AG20443 (cell line): ENCODE data around the gene FAM149A.
A peak's percentile ranks its signal among the peaks of the same experiment; 100 is the strongest.

ENCODE experiments used
- DNase-seq: peaks from one replicate; pipeline ENCODE4 v3.0.0; 2012; ENCODE audit warnings: low spot score, mixed read lengths

The FAM149A gene

DNA sequence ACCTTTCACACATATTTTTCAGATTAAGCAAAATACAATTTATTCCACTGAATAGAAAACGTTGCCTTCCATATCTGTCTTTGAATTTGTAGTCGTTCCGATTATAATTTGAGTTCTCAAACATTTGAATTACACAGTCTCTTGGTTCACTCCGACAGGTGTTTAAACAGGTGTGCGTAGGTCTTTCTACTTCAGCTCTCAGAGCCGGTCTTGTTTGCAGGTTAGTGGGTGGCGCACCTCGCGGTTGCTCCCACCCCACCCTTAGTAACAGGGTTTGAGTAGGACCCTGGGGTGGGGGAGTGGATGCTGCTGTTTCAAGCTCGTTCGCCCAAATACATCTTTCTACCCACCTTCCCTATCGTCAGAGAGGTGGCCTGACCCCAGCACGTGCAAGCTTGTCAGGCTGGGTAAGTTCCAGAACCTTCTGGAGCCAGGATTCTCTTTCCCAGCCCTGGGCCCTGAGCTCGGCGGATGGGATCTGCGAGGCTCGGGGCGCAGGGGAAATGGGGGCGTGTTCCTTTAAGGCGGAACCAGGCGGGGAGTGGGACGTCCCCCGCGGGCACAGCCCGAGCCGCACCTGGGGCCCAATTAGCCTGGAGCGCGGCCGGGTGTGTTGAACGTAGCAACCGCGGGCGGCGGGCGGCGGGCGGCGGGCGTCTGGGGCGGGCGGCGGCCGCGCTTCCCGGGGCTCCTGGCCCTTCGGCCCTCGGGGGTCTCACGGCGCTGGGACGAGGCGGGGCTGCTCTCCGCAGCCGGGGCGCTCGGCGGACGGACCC lies at the start of gene FAM149A:
TSS of gene FAM149A (plus strand) at position 591 of the 776 bp plus-strand sequence.
- DNase-seq = peak; percentile 37

DNA sequence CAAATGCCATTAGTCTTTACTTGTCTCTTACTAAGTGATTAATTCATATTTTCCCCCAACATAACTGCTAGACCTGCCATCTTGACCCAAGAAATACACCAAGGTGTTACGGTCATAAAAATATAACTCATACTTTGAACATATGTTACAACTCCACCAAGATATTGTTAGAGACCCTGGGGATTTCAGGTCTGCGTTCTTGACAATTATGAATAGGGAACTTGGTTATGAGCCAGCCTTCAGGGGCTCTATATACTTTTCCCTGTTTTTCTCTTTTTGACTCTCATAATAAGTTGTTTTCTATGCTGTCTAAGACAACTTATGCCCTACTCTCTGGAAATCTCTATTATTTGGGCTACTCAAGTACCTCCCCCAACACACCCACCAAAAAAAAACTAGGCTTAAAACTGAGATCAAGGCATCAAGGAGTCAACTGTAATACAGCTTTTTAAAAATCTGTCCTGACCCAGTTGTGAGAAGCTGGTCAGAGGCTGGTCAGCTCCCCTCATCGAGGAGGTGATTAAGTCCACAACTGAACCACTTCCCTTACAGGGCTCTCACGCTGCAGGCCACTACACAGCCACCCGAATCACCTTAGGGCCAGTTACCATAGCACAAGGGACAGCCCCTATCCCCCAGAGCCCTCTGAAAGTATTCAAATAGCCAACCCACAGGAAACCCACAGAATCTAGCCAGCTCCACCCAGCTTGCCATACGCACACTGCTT lies 46.1 kb upstream of the FAM149A start:
- no peak for DNase-seq

- no peak for DNase-seq
Measured at GRCh38 chr4:186058980-186059316, 45.6 kb upstream of the FAM149A start.

DNA sequence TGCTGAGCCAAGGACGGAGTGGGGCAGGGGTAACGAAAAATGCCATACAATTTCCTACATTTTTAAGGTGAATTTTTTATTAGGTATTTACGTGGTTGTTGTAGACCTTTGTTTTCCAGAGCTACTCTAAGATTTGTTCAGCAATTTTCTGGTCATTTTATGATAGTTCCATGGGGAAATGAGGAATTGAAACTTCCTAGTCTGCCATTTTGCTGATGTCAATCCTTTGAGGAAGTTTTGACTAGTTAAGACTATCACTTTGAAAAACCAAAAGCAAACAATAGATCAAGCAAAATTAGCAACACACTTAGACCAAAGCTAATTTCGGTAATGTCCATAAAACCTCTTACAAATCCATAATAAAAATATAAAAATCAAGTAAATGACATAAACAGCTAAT lies 42.6 kb upstream of the FAM149A start:
- no peak for DNase-seq

- peak; percentile 55 for DNase-seq
Measured at GRCh38 chr4:186067757-186068385, 36.6 kb upstream of the FAM149A start.

DNA sequence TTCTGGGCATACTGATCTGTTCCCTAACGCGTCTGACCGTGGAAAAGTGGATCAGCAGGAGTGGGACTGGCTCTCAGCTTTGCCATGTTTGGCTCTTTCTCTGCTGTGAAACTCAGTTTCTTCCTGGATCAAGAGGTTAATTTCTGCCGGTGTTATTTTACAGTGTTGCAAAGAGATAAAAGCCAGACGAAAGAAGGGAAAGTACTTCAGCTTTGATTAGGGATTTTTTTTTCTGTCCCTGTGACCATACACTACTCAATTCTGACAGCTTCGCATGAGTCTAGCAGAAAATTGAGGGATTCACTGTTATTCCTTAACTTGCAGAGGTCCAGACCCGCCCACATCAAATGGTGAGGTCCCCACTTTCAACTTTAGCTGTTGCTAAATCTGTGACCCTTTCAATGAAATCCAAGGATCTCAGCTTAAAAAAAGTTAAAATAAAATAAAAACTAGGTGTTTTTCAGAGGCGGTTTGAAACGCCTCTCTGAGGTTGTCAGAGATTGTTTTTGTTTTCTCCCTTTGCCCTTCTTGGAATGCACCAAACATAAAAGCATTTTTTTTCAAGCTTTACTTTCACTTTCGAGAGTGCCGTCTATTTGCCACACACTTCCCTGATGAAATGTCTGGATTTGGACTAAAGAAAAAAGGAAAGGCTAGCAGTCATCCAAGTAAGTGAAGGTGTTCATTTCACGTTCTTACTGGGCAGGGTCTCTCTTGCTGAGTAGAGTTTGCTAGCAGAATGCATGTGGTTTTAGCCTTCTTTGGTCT lies 35.7 kb upstream of the FAM149A start, which contains the start of gene TLR3:
TSS of gene TLR3 (plus strand) at position 576 of the 768 bp plus-strand sequence. CDS start 7,464 bp downstream, outside the sequence.
- peak; percentile 25 for DNase-seq

DNA sequence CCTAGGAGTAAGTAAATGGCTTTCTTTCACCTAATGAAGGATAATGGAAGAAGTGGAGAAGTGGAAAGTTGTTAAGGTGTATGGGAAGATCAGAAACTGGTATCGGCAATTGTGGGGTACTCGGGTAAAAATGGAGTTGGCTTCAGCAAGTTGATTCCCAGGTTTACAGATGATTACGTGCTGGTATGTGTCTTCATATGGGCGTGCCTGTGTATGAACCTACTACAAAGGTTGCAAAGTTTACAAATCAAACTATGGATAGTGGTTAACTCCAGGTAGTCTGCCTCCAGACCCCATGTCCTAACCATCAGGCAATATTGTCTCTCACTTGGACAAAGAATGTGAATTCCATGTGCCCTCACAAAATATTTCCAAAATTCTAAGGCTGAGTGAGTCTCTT lies 34.8 kb upstream of the FAM149A start:
- no peak for DNase-seq

DNA sequence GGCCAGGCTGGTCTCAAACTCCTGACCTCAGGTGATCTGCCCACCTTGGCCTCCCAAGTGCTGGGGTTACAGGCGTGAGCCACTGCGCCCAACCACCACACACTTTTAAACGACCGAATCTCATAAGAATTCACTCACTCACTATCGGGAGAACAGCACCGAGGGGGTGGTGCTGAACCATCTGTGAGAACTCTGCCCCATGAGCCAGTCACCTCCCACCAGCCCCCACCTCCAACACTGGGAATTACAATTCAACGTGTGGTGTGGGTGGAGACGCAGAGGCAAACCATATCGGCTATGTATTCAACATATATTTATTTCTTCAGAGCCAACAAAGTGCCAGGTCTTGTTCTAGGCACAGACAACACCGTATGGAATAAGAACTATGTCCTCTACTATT lies 32.0 kb upstream of the FAM149A start:
- DNase-seq = no peak

DNA sequence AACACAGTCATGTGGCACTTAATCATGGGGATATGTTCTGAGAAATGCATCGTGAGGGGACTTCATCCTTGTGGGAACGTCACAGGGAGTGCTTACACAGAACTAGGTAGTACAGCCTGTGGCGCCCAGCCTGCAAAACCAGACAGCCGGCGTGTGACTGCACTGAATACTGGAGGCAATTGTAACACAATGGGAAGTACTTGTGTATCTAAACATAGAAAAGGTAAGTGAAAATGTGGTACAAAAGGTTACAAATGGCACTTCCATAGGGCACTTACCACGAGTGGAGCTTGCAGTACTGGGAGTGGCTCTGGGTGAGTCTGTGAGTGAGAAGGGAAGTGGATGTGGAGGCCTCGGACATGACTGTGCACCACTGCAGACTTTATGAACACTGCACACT lies 30.3 kb upstream of the FAM149A start:
- DNase-seq = no peak

GRCh38 chr4:186078981-186079638 lies 25.4 kb upstream of the FAM149A start:
- no peak for DNase-seq

DNA sequence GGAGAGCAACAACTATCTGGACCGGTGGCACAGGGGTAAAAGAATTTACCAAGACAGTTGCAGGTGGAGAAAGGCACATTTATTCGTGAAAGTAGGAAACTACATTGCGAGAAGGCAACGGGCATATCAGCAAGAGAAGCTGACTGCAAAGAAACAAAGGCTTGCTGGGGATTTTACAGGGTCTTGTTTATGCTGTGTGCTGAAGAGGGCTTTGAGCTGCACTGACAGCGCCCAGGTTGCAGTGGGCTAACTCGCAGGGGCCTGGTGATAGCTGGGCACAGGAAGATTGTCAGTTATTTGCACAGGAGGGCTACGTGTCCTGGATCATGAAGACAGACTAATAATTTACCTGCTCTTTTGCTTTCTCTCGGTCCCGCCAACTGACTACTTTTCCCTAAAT lies 24.8 kb upstream of the FAM149A start:
- DNase-seq = no peak

DNA sequence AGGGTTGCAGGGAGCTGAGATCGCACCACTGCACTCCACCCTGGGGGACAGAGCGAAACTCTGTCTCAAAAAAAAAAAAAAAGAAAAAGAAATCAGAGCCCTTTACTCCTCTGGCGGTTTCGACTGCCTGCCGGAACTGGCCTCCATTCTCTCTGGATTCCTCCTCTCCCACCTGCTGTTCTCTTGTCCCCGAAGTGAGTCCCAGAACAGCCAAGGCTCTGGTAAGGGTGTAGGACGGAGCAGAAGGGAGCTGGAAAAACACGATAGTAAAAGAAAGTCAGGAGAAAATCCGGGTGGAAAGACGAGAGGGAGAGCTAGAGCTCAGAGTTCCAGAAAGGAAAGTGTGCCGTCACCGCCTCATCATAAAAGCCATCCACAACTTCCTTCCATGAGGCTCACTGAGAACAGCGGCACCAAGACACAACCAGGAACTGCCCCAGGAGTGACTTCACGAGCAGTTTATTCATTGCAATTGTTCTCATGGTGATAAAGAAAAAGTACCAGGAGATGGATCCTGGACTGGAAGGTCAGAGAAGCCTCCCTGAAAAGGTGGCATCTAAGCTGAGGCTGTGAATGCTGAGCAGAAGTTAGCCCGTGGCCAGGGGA lies 23.2 kb upstream of the FAM149A start:
- DNase-seq = no peak

DNA sequence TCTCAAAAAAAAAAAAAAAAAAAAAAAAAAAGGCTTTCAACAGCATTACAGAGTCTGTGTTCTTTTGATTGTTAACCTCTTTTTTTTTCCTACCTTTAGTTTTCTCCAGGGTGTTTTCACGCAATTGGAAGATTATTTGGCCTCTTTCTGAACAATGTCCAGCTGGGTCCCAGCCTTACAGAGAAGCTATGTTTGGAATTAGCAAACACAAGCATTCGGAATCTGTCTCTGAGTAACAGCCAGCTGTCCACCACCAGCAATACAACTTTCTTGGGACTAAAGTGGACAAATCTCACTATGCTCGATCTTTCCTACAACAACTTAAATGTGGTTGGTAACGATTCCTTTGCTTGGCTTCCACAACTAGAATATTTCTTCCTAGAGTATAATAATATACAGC lies 22.3 kb upstream of the FAM149A start:
- DNase-seq = no peak

GRCh38 chr4:186088523-186088922 lies 16.0 kb upstream of the FAM149A start:
- no peak for DNase-seq

DNA sequence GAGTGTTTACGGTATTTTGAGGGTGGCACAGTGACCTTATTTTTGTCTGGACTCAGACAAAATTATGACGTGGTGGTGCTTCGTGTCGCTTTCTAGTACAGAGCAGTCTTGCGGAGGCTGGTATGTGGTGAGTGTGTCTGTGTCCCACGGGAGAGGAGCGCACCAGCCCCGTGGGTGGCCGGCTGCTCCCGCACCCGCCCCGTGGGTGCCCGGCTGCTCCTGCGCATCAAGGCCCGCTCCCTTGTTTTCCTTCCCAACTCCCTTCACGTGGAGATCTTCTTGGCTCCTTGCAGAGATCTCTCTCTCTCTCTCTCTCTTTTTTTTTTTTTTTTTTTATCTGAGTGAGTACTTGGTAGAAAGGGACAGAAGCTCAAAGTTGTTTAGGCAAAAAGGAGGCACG lies 12.2 kb upstream of the FAM149A start:
- no peak for DNase-seq

DNA sequence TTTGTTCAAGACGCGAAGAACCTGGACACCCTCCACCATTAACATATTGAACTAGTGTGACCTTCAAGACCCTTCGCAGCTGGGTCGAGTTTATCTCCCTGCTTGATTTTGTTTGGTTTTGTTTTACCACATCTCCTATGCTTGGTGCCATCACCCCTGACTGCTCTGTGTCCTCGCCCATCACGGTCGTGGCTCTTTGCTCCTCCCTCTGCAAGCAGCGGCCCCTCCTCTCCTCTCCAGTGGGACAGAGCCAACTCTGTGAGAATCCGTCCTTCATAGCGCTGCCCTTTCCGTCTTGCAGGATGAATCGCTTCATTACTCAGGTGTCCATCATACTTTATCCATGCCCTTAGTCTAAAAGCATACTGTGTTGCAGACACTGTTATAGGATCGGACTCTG lies 9.1 kb upstream of the FAM149A start:
- no peak for DNase-seq

DNA sequence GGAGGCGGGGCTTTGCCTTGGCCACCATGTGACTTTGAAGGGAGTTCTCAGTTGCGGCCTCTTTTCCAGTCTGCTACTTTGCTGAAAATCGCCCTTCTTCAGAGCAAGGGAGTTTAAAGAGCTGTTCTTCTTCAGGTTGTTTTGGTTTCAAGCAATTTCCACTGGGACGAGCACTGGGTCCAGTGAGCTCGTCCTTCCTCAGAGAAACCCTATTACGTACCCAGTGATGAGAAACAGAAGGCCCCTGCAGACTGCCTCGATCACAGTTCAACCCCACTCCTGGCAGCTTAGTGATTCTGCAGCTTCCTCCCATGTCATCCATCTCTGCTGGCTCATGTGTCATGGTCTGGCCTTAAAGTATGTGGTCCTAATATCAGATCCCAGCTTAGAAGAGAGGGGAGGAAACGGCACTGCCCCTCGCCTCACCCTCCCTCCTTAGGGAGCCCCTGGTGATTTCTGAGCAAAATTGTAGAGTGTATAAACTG lies 7.8 kb upstream of the FAM149A start:
- no peak for DNase-seq

- DNase-seq = no peak
Measured at GRCh38 chr4:186097386-186097785, 7.1 kb upstream of the FAM149A start.

- no peak for DNase-seq
Measured at GRCh38 chr4:186102931-186103330, 1.6 kb upstream of the FAM149A start.

GRCh38 chr4:186104890-186105646 lies 564 bp downstream of the FAM149A start:
- DNase-seq = peak; percentile 53
